GM21825 (cell line): Measurements from ENCODE around the gene GGNBP2.
A peak's percentile ranks its signal among the peaks of the same experiment; 100 is the strongest.

ENCODE experiments used
- ATAC-seq: cut with Tn5 transposase; IDR thresholded peaks from one replicate; pipeline ENCODE4 v1.9.1; 2021; ENCODE audit warnings: mild to moderate bottlenecking, moderate library complexity; ENCODE audit not compliant: unreplicated experiment

Gene GGNBP2

GRCh38 chr17:36550491-36551417 is 6.0 kb downstream of the GGNBP2 start:
- ATAC-seq = no peak

- ATAC-seq = no peak
These were observed 8.7 kb downstream of the GGNBP2 start for GRCh38 chr17:36553459-36553858.

DNA sequence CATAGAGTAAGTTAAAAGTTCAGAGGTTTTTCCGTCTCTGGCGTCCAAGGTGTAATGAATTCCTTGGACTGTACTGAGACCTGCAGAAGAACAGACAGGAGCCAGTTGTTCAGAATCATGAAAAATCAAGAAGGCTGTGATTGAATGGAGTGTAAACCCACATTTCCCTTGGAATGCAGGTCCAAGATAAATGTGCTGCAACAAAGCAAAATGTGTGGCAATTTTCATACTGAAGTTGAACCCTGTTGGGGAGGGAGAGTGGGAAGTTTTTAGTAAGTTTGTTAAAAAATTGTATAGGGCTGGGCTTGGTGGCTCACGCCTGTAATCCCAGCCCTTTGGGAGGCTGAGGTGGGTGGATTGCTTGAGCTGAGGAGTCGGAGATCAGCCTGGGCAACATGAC is 21.4 kb downstream of the GGNBP2 start:
- ATAC-seq = no peak

GRCh38 chr17:36575028-36575427 is 30.3 kb downstream of the GGNBP2 start:
- ATAC-seq = no peak

DNA sequence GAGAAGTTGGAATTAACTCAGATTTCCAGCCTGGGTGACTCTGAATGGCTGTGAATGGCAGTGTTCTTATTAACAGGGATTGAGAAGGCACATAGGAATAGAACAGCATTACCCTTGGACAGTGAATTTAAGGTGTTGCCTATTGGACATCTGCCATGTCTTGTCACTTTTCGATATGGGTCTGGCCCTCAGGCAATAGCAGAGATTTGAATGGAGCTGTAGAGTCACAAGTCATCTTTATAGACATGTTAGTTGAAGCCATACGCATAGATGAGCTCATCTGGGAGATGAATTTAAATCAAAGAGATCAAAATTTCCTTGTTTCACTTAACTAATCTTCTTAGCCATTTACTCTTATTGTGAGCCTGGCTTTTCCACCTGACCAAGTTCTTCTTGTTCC is 32.1 kb downstream of the GGNBP2 start:
- no peak for ATAC-seq

DNA sequence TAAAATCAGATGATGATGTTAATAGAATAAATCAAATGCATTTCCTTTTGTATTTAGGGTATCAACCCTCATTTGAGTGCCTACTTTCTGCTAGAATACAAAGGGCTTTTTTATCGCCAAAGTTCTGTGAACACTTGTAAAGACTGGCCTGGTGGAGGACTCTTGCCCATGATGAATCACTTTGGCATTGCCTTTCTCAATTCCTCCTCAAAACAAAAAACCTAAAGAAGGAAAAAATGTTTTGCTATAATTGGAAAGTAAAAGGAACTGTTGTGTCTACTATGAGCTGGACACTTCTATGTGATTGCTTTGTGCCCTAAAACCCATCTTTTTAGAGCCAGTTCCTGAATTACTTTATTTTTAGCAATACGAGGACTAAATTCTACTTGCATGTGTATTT is 34.0 kb downstream of the GGNBP2 start:
- no peak for ATAC-seq

DNA sequence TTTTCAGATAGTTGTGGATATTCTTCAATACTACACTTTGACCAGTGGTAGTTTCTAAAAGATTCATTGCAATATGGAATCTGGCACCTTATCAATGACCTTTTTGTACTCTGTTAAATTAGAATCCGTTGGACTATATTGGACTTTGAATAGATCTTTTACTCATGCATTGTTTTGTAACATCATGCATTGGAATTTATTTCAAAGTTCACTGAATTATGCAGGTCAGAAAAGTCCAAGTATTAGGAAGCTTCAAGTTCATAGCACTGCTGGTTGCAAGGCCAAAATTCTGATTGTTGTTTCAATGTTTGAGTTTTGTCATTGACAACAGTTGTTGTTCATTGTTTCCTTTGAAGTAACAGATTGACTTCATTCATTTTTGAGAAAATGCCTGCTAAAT is 39.1 kb downstream of the GGNBP2 start:
- no peak for ATAC-seq

- no peak for ATAC-seq
These were observed 41.4 kb downstream of the GGNBP2 start for GRCh38 chr17:36586138-36586537.

DNA sequence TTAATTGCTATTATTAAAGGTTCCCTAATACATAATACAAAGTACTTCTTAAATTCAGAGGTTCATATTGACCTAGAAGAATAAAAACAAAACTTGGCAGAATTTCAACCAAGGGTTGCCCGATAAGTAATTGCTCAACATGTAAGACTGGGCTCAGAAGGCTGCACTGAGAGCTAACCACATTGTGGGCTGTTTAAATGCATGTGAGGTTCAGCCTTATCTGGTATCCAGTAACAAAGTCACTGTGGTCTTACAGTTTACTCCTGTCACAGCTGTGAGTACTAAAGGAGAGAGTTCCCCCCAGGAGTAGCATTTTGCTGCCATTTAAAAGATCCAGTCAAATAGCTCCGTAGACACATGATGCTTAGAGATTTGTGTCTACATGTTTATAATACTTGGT is 45.4 kb downstream of the GGNBP2 start:
- no peak for ATAC-seq

DNA sequence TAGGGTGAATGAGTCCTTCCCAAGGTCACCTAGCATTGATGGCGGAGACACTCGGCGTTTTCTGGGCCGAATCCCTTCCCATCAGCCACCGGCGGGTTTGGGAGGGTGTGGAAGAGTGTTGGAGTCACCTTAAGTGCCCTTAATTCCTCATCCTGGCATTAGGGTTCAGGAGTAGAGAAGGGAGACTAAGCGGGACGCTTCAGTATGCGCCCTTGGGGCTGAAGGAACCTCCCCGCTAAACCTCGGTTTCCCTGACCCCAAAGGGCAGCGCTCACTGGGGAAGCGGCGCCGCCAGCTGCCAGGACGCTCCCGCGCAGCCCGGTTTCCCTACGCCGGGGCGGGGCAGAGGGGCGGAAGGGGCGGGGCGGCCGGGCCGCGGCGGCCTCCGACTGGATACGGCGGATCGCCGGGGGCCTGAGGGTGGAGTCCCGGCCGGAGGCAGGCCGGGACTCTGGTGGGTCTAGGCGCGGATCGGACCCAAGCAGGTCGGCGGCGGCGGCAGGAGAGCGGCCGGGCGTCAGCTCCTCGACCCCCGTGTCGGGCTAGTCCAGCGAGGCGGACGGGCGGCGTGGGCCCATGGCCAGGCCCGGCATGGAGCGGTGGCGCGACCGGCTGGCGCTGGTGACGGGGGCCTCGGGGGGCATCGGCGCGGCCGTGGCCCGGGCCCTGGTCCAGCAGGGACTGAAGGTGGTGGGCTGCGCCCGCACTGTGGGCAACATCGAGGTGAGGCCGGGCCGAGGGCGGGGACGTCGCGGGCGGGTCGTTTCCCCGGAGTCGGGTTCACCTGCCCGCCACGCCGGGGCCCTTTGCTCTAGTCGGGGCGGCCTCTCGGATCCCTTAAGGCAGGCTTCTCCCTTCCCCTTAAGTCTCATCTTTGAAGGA is 47.0 kb downstream of the GGNBP2 start, which contains the start of gene DHRS11:
DHRS11 (plus strand) TSS at position 446 of the 882 bp plus-strand sequence; CDS start at position 577, 131 bp downstream.
- ATAC-seq = peak; percentile 70

- ATAC-seq = peak; percentile 7
These were observed 47.6 kb downstream of the GGNBP2 start for GRCh38 chr17:36592316-36592715.

GRCh38 chr17:36592716-36593321 is 48.1 kb downstream of the GGNBP2 start:
- ATAC-seq = no peak

GRCh38 chr17:36593656-36594316 is 49.1 kb downstream of the GGNBP2 start:
- no peak for ATAC-seq

DNA sequence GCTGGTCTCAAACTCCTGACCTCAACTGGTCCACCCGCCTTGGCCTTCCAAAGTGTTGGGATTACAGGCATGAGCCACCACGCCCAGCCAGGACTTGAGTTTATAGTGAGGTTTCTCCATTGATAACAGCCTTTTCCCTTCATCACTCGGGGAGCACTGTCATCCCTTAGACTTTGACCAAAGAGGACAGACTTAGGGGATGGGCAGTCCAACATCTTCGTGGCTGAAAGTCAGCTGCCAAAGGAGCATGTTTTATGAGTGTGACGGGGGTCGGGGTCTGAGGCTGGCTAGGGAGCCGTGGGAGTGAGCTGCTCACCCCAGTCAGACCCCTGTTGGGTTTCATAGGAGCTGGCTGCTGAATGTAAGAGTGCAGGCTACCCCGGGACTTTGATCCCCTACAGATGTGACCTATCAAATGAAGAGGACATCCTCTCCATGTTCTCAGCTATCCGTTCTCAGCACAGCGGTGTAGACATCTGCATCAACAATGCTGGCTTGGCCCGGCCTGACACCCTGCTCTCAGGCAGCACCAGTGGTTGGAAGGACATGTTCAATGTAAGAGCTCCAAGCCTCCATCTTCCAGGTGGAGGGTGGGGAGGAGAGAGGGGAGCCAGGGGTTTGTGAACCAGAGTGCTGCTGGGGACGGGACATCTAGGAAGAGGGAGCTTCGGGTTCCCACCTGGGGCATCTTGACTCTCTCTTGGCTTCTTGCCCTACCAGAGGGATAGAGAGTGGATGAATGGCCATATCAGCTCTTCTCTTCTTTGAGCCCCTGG is 50.1 kb downstream of the GGNBP2 start:
- no peak for ATAC-seq

- no peak for ATAC-seq
These were observed 52.5 kb downstream of the GGNBP2 start for GRCh38 chr17:36597226-36597625.

DNA sequence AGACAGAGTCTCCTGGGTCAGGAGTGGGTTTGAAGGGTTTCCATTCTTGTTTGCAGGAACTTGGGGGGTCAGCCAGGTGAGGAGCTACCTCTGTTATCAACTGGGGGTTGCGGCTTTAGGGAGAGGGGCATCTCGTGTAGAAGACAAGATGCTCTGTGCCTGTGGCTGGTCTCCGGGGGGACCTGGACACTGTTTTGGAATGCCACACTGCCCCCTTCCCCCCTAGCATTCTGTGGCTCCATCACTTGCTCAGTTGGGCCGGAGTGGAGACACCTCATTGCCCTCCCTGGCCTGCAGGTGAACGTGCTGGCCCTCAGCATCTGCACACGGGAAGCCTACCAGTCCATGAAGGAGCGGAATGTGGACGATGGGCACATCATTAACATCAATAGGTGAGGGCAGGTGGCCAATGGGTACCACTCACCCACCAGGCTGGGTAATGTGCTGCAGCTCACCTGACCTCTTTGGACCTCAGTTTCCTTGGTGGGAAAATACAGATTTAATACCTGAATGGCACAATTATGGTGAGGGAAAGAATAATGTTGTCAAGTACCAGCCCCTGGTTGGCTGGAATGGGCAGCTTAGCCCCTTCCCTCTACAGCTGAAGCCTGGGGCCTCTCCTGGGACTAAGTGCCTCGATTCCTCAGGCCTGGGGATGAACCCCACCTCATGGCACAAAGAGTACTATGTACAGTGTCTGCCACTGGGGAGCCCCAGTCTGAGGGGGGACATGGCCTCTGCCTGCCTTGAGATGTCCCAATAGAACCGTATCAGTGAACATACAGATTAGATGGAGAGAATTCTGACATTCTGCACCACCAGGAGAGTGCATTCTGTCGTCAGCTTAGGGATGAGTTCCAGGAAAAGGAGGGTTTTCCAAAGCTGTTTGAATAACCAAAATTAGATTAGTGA is 53.4 kb downstream of the GGNBP2 start:
- ATAC-seq = no peak

- no peak for ATAC-seq
These were observed 54.3 kb downstream of the GGNBP2 start for GRCh38 chr17:36598951-36599401.

GRCh38 chr17:36599546-36600250 is 55.0 kb downstream of the GGNBP2 start:
- ATAC-seq = no peak
